Sigmoid colon (tissue), 7 donors: Measurements from ENCODE around the gene RAI14. TPM values are rescaled to one million over a fixed set of nuclear protein-coding genes. Genes with fewer than 3 reads are reported as not detected.

ENCODE experiments used
- DNase-seq: peaks from one replicate; pipeline ENCODE4 v3.0.0-alpha.2; 2019
- H3K27ac ChIP-seq, 4 donors: fragments of 200-600 bp; sonication (generic); one replicate each; pipeline ENCODE4 v1.5.1; 2016 to 2019; ENCODE audit warnings: mild to moderate bottlenecking in 1 of 4
- H3K27me3 ChIP-seq, 3 donors: fragments of 200-600 bp; sonication (generic); one replicate each; pipeline ENCODE4 v1.5.1; 2019; ENCODE audit warnings: mild to moderate bottlenecking in 1 of 3
- H3K36me3 ChIP-seq, 4 donors: fragments of 200-600 bp; sonication (generic); one replicate each; pipeline ENCODE4 v1.5.1; 2016 to 2019
- H3K4me1 ChIP-seq, 4 donors: fragments of 200-600 bp; sonication (generic); one replicate each; pipeline ENCODE4 v1.5.1; 2017 to 2019
- H3K4me3 ChIP-seq, 4 donors: fragments of 200-600 bp; sonication (generic); one replicate each; pipeline ENCODE4 v1.5.1; 2017 to 2019; ENCODE audit warnings: mild to moderate bottlenecking in 2 of 4, moderate library complexity in 1 of 4
- H3K9me3 ChIP-seq, 4 donors: fragments of 200-600 bp in 3 of 4; sonication (generic) in 3 of 4; one replicate each; pipeline versions ENCODE4 v1.5.1 to v1.6.1; 2013 to 2019
- EP300 ChIP-seq, 4 donors: sonication (generic); formaldehyde crosslinking; IDR thresholded peaks; one replicate each; pipeline ENCODE4 v1.6.1; 2017; ENCODE audit warnings: antibody characterized with exemption in 4 of 4
- POLR2A ChIP-seq, 2 donors: fragments of 450-650 bp; IDR thresholded peaks; one replicate each; pipeline ENCODE4 v1.6.1; 2016; ENCODE audit warnings: antibody characterized with exemption in 2 of 2, mild to moderate bottlenecking in 2 of 2, moderate library complexity in 2 of 2
- POLR2AphosphoS5 ChIP-seq, 4 donors: sonication (generic); formaldehyde crosslinking; IDR thresholded peaks; one replicate each; pipeline ENCODE4 v1.6.1; 2017; ENCODE audit warnings: antibody characterized with exemption in 4 of 4
- WGBS, 2 donors: extraction: QIAGEN DNeasy Blood & Tissue Kit; methylation state at CpG; one replicate each; pipeline ENCODE4 v1.1.7; 2013; 5-methylcytosine and 5-hydroxymethylcytosine counted together
- intact Hi-C: fragments of 100-400 bp; cut with DNase I; formaldehyde crosslinking; loops from one replicate; pipeline ENCODE4 v1.15.1; 2023
- polyA plus RNA-seq, 3 donors: library from polyadenylated mRNA; stranded (reverse); fragments of 200-250 nt; gene quantifications; one replicate each; pipeline ENCODE4 v1.2.3, GENCODE V29; 2013
- total RNA-seq, 4 donors: library from RNA; depleted of rRNA; stranded (reverse); fragments of >200 nt; gene quantifications; one replicate each; pipeline ENCODE4 v1.1.0, GENCODE V29; 2016
- TF ChIP-seq, protein P1 (sequence below), 4 experiments: fragments of 450-650 bp in 3 of 4; fragments of 200-600 bp in 1 of 4; IDR thresholded peaks; one replicate each; pipeline ENCODE4 v1.5.1; 2016 to 2019; ENCODE audit warnings: antibody characterized with exemption in 4 of 4, mild to moderate bottlenecking in 3 of 4, moderate library complexity in 2 of 4
- donor health status: healthy with polysubstance abuse.
- donor health status: Bipolar disorder and iron deficiency.
- donor health status: healthy.

Gene RAI14
- total and polyA plus RNA-seq, 7 donors, result 6.7 to 89.5 (median 23.4) TPM

DNA sequence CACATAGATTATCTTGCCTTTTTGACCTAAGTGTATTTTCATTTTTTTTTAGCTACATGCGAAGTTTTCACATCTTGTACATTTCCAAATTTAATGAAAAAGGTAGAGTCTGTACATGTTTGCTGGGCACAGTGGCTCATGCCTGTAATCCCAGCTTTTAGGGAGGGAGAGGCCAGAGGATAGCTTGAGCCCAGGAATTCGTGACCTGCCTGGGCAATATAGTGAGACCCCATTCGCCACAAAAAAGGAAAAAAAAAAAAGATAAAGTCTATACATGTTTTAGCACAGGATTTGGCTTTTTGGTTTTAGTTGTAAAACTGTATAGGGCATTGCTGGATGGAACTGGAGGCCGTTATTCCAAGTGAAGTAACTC, 28.8 kb downstream of the RAI14 start:
- Histone ChIP-seq H3K9me3 (no peaks in the 10 kb centered on the region), H3K27ac (peak overlapping the region in 2 of 4 donors; percentile 73 to 81), H3K27me3 (no peaks in the 10 kb centered on the region), H3K4me3 (no peak overlapping the region), H3K36me3 (no peaks in the 10 kb centered on the region), H3K4me1 (peaks cover 0 to 64% (median 48%) of the 10 kb centered on the region in 4 donors)
- 91 to 92% methylated on average over 4 of the region's 4 CpGs for WGBS, 2 donors
- TF ChIP-seq POLR2A (IDR thresholded peaks at IDR 0.05), result no peak
- TF ChIP-seq, protein P1, sequence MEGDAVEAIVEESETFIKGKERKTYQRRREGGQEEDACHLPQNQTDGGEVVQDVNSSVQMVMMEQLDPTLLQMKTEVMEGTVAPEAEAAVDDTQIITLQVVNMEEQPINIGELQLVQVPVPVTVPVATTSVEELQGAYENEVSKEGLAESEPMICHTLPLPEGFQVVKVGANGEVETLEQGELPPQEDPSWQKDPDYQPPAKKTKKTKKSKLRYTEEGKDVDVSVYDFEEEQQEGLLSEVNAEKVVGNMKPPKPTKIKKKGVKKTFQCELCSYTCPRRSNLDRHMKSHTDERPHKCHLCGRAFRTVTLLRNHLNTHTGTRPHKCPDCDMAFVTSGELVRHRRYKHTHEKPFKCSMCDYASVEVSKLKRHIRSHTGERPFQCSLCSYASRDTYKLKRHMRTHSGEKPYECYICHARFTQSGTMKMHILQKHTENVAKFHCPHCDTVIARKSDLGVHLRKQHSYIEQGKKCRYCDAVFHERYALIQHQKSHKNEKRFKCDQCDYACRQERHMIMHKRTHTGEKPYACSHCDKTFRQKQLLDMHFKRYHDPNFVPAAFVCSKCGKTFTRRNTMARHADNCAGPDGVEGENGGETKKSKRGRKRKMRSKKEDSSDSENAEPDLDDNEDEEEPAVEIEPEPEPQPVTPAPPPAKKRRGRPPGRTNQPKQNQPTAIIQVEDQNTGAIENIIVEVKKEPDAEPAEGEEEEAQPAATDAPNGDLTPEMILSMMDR (IDR thresholded peaks at IDR 0.05), result no peak
- no peak for TF ChIP-seq EP300 (IDR thresholded peaks at IDR 0.05)
- TF ChIP-seq POLR2AphosphoS5 (IDR thresholded peaks at IDR 0.05), result no peak
- intact Hi-C loops, result loop anchor here (5.0 kb wide), 1 partner anchor 52 kb away; no protein-coding TSS in a partner anchor
- DNase-seq, result no peak

DNA sequence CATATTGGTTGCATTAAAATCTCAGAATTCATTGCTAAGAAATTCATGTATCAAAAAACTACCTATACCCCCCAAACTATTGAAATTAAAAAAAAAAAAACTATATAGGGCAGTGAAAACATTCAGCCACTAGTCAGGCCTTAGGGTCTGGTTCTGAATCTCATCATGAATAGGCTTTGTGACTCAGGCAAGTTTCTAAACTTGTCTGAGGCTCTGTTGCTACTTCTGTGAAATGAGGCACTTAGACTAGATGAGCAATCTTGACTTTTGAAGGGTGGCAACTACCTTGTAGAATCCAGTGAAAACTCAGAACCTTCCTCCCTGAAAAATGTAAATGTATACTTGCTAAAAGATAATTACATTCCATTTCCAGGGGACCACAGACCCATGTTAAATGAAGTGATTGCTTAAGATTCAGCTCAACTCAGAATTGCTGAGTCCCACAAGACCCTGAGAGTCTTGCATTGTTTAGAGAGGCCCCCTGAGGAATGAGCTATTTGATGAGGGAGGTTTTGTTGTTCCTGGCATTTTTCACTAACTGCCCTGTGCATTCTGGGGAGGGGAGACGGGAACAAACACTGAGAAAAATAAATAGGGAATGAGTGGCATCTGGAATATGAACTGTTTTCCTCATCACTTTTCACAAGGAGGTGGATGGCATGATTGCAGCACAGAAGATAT, 29.5 kb downstream of the RAI14 start:
- WGBS, 2 donors, result 80 to 86% methylated on average over 1 of the region's 1 CpG
- DNase-seq, result no peak
- H3K27me3 ChIP-seq, result no peaks in the 10 kb centered on the region
- no peak overlapping the region for H3K4me3 ChIP-seq
- H3K9me3 ChIP-seq, result no peaks in the 10 kb centered on the region
- intact Hi-C loops, result loop anchor here (5.0 kb wide), 1 partner anchor 52 kb away; no protein-coding TSS in a partner anchor
- H3K27ac ChIP-seq, result peak overlapping the region in 3 of 4 donors; percentile 34 to 81 (median 73)
- peaks cover 0 to 64% (median 47%) of the 10 kb centered on the region in 4 donors for H3K4me1 ChIP-seq
- H3K36me3 ChIP-seq, result no peaks in the 10 kb centered on the region
- TF ChIP-seq POLR2AphosphoS5 (IDR thresholded peaks at IDR 0.05), result no peak
- no peak for TF ChIP-seq EP300 (IDR thresholded peaks at IDR 0.05)
- no peak for TF ChIP-seq POLR2A (IDR thresholded peaks at IDR 0.05)
- TF ChIP-seq, protein P1 (IDR thresholded peaks at IDR 0.05), result no peak

DNA sequence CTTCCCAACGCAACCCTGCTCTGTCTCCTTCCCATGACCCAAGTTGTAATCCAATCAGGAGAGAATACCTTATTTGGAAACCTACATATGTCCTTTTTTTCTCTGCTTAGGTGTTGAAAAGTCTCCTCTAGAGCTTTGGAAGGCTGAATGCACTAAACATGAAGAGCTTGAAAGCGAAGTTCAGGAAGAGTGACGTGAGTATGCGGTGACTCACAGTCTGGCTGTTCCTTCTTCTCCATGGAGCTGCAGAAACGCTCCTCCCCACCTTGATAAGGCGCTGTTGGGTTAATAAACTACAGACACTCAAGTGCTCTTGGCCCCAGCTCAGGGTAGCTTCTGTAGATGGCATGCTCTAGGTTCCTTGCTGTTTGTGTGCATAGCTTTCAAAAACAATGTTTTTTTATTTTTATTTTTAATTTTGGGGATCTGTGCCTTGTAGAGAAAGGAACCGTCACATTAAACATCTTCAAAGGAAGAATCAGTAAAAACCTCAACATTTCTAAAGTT, 30.7 kb downstream of the RAI14 start:
- Histone ChIP-seq H3K9me3 (no peaks in the 10 kb centered on the region), H3K4me3 (no peak overlapping the region), H3K27ac (peak overlapping the region in 3 of 4 donors; percentile 73 to 81 (median 74)), H3K27me3 (no peaks in the 10 kb centered on the region), H3K36me3 (no peaks in the 10 kb centered on the region), H3K4me1 (peaks cover 0 to 71% (median 45%) of the 10 kb centered on the region in 4 donors)
- peak; percentile 89 for DNase-seq
- intact Hi-C loops, result loop anchor here (5.0 kb wide), 1 partner anchor 50 kb away; no protein-coding TSS in a partner anchor
- TF ChIP-seq, protein P1 (IDR thresholded peaks at IDR 0.05), result no peak
- TF ChIP-seq POLR2AphosphoS5 (IDR thresholded peaks at IDR 0.05), result peak; percentile 38 to 83 (median 56)
- peak in 1 of 2 donors; percentile 24 for TF ChIP-seq POLR2A (IDR thresholded peaks at IDR 0.05)
- peak in 1 of 4 donors; percentile 13 for TF ChIP-seq EP300 (IDR thresholded peaks at IDR 0.05)
- 8 to 48% methylated on average over 7 of the region's 7 CpGs for WGBS, 2 donors

DNA sequence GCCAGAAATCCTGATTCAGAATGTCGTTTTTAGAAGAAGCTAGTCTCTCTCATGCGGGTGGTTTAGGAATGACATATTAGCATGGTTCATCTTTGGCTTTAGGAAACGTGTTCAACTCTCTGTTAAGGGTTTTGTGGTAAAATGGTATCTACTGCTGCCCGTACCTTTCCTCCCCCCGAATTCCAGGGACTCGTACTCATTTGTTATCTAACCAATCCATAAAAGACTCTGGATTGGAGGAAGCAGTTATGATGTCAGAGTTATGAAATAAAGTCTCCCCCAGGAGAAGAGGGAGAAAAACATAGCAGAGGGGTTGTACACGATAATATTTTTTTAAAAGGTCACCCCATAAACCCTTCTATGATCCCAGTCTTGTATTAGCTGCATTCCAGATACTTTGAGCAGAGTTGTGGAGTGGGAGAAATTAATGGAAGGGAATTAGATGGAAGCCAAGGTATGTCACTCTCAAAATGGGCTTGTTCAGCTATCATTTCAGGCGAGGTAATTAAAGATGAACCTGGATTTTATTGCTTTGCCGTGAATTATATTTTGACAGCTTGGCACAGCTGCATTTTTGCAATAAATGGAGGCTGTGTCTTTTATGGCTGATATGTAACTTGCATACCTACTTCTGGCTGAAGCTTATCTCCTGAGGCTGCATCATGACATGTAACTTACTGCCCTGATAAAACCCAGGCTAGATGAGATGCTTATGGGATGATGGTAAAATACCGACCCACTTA, 31.3 kb downstream of the RAI14 start:
- TF ChIP-seq POLR2AphosphoS5 (IDR thresholded peaks at IDR 0.05) (peak in 3 of 4 donors; percentile 28 to 80 (median 67)), EP300 (IDR thresholded peaks at IDR 0.05) (no peak), POLR2A (IDR thresholded peaks at IDR 0.05) (no peak)
- TF ChIP-seq, protein P1 (IDR thresholded peaks at IDR 0.05), result peak in 1 of 4 experiments; percentile 18
- H3K27ac ChIP-seq, result peak overlapping the region in 3 of 4 donors; percentile 73 to 81 (median 74)
- 15 to 60% methylated on average over 10 of the region's 10 CpGs for WGBS, 2 donors

More for the DNA sequence above, 31.3 kb downstream of the RAI14 start:
- Histone ChIP-seq H3K4me1 (peaks cover 0 to 69% (median 47%) of the 10 kb centered on the region in 4 donors), H3K9me3 (no peaks in the 10 kb centered on the region), H3K27me3 (no peaks in the 10 kb centered on the region), H3K36me3 (no peaks in the 10 kb centered on the region), H3K4me3 (no peak overlapping the region)
- no peak for DNase-seq
- intact Hi-C loops, result loop anchor here (5.0 kb wide), 1 partner anchor 50 kb away; no protein-coding TSS in a partner anchor
